Activated CD4-positive, CD25-positive, alpha-beta regulatory T cell (primary cell): ENCODE results near the gene HS6ST2.
"Not testable (repeated sequence)": the region's sequence is repeated elsewhere in the genome, so short reads cannot be mapped to it uniquely, and the experiment has no call there.

Source experiments
- DNase-seq, 4 experiments: peaks; one replicate each; lab custom pipeline; 2025; lab: John Stamatoyannopoulos, UW

HS6ST2 gene

DNA sequence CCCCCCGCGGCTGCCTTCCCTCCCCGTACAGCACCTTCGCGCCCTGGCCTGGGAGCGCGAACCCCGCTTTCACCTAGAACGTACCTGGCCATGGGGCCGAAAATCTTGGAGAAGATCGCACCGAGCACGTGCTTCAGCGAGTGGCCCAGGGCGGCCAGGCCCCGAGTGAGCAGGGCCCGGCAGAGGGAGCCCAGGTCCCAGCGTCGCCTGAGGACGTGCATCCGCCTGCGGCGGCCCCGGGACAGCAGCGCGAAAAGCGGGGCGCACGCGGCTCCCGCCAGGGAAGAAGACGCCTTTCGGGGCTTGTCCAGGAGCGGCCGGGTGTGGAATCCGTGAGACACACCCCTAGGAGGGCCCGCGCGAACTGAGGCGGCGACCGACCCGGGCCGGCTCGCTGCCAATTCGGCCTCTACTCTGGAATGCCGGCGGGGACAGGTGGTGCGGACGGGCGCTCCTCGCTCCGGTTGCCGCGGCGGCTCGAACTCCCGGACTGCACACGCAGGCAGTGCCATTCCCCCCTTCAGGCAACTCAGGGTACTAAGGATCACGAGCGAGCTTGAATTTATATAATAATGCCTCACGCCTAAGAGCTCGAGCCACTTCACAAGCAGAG, at the start of gene HS6ST2:
Gene HS6ST2 (minus strand): TSS at position 539 of the 613 bp plus-strand sequence.
- DNase-seq, result no peak

DNA sequence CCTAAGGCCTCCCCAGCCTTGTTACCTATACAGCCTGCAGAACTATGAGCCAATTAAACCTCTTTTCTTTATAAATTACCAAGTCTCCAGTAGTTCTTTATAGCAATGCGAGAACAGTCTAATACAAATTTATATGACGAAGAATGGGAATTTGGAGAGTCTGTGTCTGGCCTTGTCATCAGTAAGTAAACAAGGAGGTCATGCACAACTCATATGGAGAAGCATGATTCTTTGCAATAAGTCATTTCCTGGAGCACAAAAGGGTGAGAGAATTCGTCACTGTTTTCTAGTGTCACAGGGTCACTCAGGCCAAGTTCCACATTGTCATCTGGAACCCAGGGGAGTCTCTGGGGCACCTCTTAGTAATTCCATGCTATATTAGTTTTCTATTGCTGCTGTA, 49.0 kb upstream of the HS6ST2 start:
- no peak for DNase-seq

DNA sequence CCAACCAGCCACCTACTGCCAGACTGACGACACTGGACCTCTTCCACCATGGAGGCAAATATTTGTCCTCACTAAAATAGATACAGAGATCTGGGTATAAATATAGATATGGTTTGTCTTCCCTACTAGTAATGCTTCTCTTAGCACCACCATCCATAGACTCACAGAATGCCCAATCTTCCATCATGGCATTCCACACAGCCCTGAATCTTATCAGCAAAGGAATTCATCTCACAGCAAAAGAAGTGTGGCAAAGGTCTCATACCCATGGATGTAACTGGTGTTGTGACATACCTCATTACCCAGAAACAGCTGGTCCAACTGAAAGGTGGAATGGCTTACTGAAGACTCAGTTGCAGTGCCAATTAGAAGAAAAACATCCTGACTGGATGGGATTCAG, 47.2 kb upstream of the HS6ST2 start:
- DNase-seq, result no peak

DNA sequence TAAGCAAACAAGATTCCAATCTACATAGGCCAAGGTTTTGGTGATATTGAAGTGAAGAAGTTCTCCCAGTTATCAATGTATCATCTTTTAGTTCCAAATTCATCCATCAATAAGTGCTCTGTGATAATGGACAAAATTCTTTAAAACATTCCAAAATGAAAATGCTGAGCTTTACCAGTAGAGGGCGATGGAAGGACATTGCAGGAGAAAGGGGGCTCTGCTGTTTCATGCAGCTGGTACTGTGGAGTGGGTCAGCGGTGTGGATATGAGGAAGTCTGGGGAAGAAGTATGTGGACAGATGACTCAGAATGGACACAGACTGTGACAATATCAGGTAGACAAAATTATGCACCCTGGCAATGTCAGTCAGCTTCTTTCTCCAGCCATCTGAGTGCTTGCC, 46.6 kb upstream of the HS6ST2 start:
- DNase-seq, result no peak

DNA sequence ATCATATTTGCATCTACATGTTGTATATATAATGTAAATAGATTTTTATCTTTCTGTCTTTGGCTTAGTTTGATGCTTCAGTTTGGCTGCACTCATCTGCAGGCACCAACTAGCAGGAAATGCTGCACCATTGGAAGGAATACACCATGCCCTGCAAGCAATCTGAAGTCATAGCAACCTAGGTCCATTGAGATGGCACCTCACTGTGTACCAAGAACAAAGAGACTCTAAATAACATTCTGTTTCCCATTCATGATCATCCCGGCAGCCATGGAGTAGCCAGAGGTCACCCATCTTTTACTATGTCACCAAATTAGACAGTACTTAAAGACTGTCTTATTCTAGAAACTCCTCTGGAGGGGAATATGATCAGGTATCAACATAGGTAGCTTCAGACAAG, 40.8 kb upstream of the HS6ST2 start:
- no peak for DNase-seq

DNA sequence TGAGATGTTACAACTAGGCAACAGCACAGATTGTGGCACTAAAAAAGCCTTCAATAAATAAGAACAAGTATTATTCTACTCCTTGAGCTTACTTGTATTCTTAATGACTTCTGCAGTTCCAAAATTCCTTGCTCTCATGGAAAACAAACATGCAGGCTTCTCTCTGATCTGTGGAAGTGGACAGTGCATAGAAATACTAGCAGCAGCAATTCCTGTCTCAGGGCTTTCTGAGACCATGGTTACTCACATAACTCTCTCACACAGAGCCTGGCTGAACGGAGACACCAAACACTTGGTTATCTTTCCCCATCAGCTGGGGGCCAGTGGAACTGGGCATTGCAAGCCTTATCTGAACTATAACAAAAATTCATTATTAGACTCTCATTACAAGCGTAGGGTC, 32.4 kb upstream of the HS6ST2 start:
- DNase-seq, result no peak

DNA sequence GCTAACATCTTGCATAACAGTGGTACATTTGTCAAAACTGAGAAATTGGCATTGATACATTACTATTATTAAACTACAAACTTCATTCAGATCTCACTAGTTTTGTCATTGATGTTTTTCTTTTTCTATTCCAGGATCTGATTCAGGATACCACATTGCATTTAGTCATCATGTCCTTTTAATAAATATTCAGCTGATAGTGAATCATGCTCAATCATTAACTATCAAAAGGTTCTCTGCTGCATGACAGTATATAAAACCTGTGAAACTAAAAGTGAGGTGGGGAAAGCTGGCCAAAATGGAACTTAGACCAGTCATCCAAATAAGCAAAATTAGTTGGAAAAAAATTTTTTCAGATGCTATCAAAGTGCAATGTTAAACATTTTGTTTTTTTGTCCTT, 28.1 kb upstream of the HS6ST2 start:
- DNase-seq, result no peak

DNA sequence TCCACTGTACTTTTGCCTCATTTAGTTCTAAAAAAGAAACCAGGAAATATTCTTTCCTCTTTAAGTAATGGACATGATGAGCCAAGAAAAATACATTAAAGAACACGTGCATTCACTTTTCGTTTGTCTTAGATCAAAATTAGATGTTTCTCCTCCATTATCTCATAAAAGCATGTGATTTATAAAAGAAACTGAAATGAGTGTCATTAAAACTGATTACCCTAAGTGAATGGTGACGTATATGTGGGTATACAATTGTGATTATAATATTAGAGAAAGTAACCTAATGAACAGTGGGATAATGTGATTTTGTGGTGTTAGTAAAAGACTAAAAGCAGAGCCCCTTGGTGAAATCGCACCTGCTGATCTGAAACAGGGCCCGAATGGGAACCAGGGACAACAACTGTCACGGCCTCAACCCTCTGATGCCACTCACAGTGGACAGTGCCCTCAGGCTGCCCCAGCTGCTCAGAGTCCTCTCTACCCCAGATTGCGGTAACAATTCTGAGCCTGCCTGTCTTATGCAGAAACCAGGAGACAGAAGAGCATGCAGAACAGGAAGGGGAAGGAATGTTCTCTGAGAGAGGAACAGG, 25.7 kb upstream of the HS6ST2 start:
- DNase-seq, result no peak

DNA sequence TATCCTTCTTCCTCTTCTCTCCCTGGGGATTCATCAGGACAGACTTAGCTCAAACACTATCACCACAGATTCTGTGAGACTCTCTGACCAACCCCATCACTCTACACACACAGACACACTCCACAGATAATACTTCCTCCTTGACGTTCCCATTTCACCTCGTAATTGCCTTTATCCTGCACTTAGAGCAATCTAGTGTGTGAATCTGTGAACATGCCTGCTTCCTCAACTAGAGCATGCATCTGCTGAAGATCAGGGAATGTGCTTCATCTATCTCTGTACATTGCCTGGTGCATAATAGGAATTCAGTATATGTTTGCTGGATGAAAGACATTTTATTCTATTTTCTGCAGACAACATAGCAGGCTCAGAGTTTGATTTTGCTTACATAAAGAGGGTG, 25.1 kb upstream of the HS6ST2 start:
- DNase-seq, result no peak

DNA sequence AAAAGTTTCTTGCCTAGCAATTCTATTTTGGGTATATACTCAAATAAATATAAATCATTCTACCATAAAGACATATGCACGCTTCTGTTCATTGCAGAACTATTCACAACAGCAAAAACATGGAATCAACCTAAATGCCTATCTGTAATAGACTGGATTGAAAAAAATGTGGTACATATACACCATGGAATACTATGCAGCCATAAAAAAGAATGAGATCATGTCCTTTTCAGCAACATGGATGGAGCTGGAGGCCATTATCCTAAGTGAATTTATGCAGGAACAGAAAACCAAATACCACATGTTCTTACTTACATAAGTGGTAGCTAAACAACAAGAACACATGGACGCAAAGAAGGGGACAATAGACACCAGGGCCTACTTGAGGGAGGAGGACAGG, 21.6 kb upstream of the HS6ST2 start:
- DNase-seq, result not testable (repeated sequence)

DNA sequence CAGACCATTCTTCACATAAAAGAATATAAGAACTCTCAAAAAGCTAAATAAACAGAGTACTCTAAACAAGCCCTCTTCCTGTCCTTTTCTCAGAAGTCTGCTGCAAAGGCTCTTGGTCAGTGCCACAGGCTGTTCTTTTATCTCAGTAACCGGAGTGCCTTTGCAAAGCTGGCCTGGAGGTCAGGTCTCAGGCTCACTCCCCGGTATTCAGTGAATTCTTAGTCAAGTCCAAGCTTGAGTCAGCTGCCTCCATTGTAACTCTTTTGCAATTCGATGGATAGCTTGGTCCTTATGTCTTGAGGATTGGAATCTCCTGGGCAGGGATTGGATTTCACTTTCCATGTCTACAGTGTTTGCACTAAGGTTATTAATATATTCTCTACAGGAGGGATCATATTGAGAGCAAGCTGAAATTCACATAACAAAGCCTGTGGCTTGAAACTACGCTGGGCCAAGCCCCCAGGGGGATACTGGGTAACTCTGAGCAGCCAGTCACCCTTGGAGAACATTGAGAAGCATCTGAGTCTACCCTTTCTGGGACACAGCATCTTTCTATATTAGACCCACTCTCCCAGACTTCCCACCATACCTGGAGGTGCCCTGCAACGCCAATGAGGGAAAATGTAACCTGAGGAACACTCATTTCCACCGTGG, 10.0 kb upstream of the HS6ST2 start:
- no peak for DNase-seq

DNA sequence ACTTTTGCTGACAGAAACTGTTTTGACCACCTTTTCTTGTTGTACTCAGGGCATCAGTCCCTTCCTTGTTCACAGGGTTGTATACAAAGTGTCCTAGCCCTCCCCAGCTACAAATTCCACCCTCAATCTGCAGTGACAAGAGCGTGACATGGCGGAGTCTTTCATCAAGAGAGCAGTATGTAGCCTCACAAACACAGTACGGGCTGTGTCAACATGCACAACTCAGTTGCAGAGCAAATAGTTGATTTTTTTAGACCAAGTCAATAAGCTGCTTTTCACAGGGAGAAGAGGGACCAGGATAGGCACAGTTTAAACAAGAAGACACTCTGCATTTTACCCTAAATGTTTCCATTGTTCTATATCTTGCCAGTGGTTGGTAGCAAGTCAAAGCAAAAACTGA, 8.6 kb upstream of the HS6ST2 start:
- DNase-seq, result no peak

DNA sequence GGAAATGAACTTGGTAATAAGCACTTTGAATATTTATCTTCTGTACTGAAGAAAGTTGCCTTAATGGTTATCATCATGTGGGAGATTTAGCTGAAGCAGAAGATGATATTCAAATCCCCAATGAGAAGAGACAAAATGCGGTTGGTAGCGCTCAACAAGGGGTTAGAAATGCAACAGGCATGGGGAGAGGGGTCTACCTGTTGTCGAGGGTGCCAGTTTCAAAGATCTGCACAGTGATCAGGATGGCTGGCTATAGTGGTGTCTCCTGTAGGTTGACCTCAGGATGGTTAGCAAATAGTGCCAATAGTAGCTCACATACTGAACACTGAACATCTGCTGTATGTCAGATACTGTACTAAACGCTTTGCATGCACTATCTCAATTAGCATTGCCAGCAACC, 7.0 kb upstream of the HS6ST2 start:
- DNase-seq, result no peak

DNA sequence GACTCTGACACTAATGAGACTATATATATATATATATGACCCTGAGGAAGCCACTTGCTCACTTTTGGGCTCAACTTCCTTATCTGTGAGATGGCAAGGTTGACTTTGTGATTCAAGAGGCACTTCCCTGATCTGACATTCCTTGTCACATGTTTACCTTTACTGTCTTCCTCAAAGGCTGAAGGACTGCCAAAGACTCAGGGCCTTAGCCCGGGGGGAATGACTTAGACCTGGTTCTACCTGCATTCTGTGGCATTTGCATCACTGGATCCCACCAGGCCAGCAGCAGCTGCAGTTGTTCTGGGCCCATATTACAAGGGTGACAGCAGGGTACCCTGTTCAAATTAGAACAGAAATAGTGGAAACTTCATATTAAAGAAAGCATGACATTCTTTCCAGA, 3.1 kb upstream of the HS6ST2 start:
- no peak for DNase-seq

DNA sequence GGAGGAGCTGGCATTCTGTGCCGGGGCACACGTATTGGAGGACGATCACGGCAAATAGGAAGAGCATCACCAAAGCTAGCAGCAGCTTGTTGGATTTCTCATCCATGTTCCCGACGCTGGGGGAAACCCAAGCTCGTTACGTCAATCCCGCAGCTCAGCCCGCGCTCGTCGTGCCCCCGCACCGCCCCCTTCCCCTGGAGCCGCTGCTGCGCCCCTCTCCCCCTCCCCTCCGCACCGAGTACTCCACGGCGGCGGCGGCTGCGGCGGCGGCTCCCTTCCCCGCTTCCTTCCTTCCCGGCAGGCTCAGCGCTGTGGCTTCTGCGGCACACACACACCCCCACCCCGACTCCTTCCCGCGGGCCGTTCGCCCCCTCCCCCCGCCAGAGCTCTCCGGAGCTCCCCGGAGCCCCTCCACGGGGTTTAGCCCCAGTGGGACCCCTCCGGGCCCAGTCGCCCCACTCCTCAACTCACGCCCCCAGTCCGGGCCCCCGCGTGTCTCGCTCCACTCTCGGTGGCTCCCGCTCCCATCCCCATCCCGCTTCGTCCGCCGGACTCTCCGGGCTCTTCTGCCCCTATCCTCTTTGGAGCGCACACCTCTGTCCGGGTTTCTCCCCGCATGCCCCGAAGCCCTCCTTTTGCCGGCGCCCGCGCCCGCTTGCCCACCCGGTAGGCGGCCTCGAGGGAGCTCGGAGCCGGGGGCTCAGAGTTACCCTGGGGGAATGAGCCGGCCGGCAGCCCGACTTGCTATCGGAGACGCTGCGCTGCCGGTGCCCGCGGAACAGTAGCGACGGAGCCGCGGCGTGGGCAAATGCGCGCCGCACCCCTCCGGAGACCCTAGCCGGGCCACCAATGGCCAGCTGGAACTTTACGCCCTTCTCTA, 978 bp downstream of the HS6ST2 start:
- DNase-seq, result no peak

DNA sequence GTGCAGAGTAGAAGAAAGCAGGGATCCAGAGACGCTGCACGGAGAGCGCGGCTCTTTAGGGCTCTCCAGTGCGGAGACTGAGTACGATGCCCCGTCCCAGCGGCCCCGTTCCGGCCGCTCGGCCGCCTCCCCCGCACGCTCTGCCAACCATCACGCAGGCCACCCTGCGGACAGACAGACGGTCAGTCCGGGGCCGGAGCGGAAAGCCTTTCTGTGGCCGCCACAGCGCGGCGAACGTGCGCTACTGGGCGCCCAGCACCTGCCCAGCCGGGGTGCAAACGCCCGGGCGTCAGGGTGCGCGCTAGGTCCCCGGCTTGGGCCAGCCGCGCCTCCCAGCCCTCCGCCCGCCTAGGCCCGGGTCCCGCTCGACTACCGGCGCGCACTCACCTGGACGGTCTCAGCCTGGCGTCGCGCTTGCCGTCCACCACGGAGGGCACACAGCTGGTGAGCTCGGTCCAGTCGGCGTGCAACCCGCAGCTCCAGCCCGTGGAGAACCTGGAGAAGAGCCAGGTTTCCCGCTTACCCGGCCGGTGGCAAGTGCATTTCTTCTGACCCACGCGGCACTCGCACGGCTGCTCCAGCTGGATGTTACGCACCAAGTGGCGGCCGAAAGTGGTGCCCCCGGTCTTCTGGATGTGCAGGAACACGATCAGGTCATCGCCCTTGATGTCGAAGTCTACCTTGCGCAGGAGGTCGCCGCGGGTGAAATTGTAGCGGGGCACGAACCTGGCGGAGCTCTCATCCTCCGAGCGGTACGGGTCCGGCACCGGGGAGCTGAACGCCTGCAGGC, 1.8 kb downstream of the HS6ST2 start:
- no peak for DNase-seq

DNA sequence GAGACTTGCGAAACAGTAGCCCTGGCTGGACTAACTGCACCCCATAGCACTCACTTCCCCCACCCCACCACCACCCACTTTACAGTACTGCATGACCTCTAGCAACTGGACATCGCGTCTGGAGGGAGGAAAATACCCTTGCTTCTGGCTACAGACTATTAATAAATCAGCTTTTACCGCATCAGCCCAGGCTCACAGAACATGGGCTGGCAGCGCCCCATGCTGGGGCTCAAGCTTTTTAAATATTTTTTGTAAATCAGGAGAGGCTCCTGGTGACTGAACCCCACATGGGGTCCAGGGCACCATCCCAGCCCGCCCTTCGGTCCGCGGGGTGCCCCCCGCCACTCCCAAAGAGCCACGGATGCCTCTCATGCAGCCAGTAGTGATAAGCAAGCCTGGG, 2.7 kb downstream of the HS6ST2 start:
- no peak for DNase-seq

DNA sequence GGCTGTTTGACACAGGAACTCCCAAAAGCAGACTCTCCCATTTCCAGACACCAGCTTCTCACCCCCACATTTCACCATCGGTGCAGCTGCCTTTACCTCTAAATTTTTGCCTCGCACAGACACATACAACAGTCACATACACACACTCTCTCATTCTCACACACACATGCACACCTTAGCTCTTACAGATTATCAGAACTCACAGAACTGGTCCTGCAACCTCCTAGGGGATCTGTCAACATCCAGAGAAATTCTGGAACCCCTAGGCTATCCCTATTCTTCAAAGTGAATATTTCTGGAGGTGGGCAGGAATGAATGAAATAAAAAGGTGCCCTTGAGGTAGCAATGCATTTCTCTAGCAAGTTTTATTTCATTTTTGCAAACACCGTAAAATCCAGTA, 4.1 kb downstream of the HS6ST2 start:
- no peak for DNase-seq

DNA sequence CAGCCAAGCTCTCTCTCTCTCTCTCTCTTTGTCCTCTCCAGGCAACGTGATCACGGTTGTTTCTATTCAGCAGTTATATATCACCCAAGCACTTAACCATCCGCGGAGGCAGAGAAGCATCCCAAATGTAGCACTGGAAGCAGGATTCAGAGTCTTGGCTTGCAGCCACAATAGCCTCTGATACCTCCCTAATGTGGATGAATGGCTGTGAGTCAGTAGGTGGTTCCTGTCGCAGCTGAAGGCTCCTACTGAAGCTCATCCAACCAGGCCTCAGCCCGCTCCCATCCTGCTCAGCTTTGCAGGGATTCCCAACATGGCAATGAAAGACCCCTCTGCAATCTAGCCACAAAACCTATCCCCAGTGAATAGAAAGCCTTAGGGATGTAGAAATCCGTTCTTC, 5.1 kb downstream of the HS6ST2 start:
- DNase-seq, result no peak

DNA sequence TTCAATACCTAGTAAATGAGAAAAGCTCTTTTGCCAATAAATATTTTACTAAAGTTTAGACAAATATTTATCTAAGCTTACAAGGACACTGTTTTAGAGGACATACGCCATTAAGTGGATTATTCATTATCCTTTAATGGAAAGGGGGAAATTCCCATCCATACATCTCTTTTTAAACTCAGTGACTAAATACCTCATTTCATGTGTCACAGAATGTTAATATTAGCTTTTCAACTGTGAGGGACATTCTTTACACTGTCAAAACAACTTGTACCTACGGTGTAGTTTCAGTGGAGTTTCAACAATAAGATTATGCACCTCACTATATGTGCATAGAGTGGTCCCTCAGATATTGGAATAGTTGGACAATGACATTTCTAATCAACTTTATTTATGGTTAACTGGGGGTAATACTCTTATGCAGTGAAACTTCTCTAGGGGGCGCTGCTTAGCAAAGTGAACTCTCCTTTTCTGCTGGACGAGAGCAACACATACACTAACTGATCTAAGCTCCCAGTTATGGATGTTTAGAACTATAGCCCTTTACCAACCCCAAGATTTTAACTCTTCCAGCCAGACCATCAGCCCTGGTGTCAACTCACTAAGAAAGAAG, 9.7 kb downstream of the HS6ST2 start:
- no peak for DNase-seq

DNA sequence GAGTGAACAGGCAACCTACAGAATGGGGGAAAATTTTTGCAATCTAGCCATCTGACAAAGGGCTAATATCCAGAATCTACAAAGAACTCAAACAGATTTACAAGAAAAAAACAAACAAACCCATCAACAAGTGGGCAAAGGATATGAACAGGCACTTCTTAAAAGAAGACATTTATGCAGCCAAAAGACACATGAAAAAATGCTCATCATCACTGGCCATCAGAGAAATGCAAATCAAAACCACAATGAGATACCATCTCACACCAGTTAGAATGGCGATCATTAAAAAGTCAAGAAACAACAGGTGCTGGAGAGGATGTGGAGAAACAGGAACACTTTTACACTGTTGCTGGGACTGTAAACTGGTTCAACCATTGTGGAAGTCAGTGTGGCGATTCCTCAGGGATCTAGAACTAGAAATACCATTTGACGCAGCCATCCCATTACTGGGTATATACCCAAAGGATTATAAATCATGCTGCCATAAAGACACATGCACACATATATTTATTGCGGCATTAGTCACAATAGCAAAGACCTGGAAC, 13.3 kb downstream of the HS6ST2 start:
- DNase-seq, result not testable (repeated sequence)
